Cardiac fibroblast (primary cell): ENCODE data around the gene SFTPA2.
"Not testable (repeated sequence)": the region's sequence is repeated elsewhere in the genome, so short reads cannot be mapped to it uniquely, and the experiment has no call there.

Source experiments
- DNase-seq, 2 donors: peaks; one replicate each; pipeline versions ENCODE4 v3.0.0 to v3.0.0-alpha.2; 2010; ENCODE audit warnings: low read depth in 2 of 2
- H3K4me3 ChIP-seq, 2 donors: replicated peaks in 1 of 2; 1 replicate in 1 of 2; 2 replicates in 1 of 2; pipeline ENCODE4 v1.5.1; 2011; ENCODE audit warnings: low read depth in 2 of 2, low read length in 2 of 2, mild to moderate bottlenecking in 2 of 2, moderate library complexity in 1 of 2
- TF ChIP-seq, protein P1 (sequence below): IDR thresholded peaks from one replicate; pipeline ENCODE4 v1.5.1; 2011; ENCODE audit warnings: low read depth, mild to moderate bottlenecking, low read length, inconsistent platforms

Gene SFTPA2

DNA sequence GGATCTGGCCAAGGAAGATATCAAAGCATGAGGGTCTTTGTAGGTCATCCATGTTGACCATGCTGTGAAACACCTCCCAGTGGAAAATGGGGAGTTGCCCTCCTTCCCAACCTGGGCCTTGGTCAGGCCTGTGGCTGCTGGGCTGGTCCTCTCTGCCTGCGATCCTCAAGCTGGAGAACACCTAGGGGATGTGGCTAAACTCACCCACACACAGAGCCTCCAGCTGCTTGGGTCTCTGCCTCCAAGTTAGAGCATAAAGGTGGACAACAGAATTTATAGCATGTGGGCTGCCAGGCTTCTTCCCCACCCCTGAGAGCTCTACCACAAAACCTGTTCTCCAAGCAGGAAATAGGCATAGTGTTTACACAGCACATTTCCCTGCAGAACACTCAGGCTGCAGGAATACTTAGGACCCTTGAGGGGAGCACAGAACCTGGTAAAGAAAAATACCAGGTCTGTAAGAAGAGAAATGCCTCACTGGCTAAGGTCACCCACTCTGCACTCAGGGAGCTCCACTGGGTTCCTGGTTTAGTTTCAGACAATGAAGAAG lies at the start of gene SFTPA2:
SFTPA2 (minus strand) TSS at position 248 of the 550 bp plus-strand sequence. CDS start 924 bp downstream, outside the sequence.
- DNase-seq, result no peak
- no peak within 1 kb of the TSS for H3K4me3 ChIP-seq
- TF ChIP-seq, protein P1, sequence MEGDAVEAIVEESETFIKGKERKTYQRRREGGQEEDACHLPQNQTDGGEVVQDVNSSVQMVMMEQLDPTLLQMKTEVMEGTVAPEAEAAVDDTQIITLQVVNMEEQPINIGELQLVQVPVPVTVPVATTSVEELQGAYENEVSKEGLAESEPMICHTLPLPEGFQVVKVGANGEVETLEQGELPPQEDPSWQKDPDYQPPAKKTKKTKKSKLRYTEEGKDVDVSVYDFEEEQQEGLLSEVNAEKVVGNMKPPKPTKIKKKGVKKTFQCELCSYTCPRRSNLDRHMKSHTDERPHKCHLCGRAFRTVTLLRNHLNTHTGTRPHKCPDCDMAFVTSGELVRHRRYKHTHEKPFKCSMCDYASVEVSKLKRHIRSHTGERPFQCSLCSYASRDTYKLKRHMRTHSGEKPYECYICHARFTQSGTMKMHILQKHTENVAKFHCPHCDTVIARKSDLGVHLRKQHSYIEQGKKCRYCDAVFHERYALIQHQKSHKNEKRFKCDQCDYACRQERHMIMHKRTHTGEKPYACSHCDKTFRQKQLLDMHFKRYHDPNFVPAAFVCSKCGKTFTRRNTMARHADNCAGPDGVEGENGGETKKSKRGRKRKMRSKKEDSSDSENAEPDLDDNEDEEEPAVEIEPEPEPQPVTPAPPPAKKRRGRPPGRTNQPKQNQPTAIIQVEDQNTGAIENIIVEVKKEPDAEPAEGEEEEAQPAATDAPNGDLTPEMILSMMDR, result no peak

DNA sequence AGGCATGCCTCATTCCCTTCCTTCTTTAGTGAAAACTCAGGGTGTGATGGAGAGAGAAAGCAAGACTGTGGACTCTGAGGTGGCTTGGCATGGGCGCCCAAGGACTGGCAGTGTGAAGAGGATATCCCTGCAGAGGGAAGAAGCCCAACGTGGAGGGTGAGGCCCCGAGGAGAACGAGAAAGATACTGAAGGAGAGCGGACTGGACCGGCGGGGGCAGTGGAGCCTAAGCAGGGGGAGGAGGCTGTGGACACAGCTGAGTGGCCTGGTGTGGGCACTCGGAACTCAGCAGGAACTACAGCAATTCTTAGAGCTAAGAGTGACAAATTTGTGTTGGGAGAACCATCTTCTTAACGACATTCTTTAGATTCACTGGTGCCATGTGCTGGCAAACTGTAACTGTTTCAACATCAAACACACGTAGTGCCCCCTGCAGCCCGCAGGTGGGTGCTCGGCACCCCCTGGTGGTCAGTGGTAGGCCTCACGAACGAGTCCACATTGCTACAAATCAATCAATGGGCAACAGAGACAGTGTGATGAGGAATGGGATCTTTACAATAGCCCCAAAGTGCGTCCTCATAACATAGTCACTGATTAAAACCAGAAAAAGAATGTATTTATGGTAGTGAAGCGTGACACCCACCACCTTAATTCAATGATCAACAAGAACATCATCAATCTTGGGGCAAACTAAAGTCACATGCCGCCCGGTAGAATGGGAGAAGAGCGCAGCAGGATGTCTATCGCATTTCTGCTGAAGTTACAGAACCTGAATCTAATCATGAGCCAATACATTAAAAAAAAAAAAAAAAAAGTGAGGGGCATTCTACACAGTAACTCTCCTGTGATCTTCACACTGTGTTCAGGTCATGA lies 48.5 kb upstream of the SFTPA2 start:
- no peak overlapping the region for H3K4me3 ChIP-seq
- DNase-seq, result peak; percentile 24
- TF ChIP-seq, protein P1, result peak; percentile 69

GRCh38 chr10:79605308-79605707 lies 45.1 kb upstream of the SFTPA2 start:
- TF ChIP-seq, protein P1, result no peak
- no peak for DNase-seq
- H3K4me3 ChIP-seq, result no peak overlapping the region

- TF ChIP-seq, protein P1, result no peak
- H3K4me3 ChIP-seq, result no peak overlapping the region
- DNase-seq, result no peak
Observed at GRCh38 chr10:79604294-79604693, 44.1 kb upstream of the SFTPA2 start.

- H3K4me3 ChIP-seq, result no peak overlapping the region
- TF ChIP-seq, protein P1, result no peak
- DNase-seq, result no peak
Observed at GRCh38 chr10:79602953-79603352, 42.7 kb upstream of the SFTPA2 start.

- TF ChIP-seq, protein P1, result no peak
- DNase-seq, result no peak
Observed at GRCh38 chr10:79601939-79602338, 41.7 kb upstream of the SFTPA2 start.

DNA sequence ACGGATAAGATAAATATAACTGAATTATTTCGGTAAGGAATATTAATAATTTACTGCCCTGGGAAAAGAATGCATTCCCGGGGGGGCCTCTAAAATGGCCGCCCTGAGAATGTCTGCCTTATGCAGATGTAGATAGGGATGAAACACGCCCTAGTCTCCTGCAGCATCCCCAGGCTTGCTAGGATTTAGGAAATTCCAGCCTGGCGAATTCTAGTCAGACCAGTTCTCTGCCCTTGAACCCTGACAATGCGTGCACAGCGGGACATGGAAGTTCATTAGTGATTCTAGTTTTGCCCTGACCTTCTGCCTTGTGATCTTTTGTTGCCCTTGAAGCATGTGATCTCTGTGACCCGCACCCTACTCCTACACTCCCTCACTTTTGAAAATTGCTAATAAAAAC lies 39.4 kb upstream of the SFTPA2 start:
- not testable (repeated sequence) for DNase-seq, H3K4me3 ChIP-seq

More at GRCh38 chr10:79601939-79602338, 41.7 kb upstream of the SFTPA2 start:
- H3K4me3 ChIP-seq, result no peak overlapping the region
